ENCODE data around the gene IL31.
"Not testable (repeated sequence)": the region's sequence is repeated elsewhere in the genome, so short reads cannot be mapped to it uniquely, and the experiment has no call there.

IL31 gene

DNA sequence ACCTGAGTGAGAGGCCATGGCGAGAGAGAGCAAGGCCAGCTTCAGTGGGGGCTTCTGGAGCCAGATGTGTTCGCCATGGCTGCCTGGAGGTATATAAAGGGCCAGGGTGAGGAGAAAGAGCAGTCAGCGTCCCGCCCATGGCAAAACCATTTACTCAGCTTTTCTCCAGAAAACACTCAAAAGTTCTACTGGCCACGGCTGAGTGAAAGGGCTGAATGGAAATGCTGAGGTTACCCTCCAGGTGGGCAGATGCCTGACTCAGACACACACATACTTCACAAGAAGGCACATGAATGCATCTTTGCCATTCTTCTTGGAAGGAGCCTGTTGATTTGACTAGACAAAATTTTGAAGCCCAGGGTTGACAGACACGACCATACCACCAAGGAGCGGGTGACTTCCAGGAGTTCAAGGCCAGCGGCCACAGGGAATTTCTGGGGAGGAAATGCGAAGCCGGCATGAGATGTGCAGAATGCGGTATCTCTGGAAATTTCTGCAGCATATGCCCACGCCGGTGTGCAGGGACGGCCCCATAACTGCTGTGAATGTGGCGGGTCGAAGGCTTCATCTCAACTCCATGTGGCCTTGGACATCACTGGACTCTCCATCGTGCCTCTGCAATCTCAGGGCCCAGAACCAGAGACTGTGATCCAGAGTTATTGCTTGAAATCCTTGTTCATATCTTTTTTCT, at the start of gene IL31:
Gene IL31, minus strand, starts transcription at position 67 of the 691 bp plus-strand sequence. Its CDS starts 49 bp downstream, at position 18.
- DNase-seq (ENCODE audit: low read depth) = no peak

GRCh38 chr12:122216445-122216844, 42.4 kb upstream of the IL31 start:
- DNase-seq (ENCODE audit: low read depth) = no peak

GRCh38 chr12:122215771-122216170, 41.8 kb upstream of the IL31 start:
- DNase-seq (ENCODE audit: low read depth) = no peak

- no peak for DNase-seq (ENCODE audit: low read depth)
These were observed 34.2 kb upstream of the IL31 start for GRCh38 chr12:122208073-122208820.

- no peak for DNase-seq (ENCODE audit: low read depth)
These were observed 33.4 kb upstream of the IL31 start for GRCh38 chr12:122207391-122207790.

- no peak for DNase-seq (ENCODE audit: low read depth)
These were observed 33.0 kb upstream of the IL31 start for GRCh38 chr12:122206976-122207375.

- no peak for DNase-seq (ENCODE audit: low read depth)
These were observed 32.3 kb upstream of the IL31 start for GRCh38 chr12:122206111-122206881.

GRCh38 chr12:122205053-122205925, 31.3 kb upstream of the IL31 start:
- no peak for DNase-seq (ENCODE audit: low read depth)

- DNase-seq (ENCODE audit: low read depth) = no peak
These were observed 30.4 kb upstream of the IL31 start for GRCh38 chr12:122204167-122205052.

DNA sequence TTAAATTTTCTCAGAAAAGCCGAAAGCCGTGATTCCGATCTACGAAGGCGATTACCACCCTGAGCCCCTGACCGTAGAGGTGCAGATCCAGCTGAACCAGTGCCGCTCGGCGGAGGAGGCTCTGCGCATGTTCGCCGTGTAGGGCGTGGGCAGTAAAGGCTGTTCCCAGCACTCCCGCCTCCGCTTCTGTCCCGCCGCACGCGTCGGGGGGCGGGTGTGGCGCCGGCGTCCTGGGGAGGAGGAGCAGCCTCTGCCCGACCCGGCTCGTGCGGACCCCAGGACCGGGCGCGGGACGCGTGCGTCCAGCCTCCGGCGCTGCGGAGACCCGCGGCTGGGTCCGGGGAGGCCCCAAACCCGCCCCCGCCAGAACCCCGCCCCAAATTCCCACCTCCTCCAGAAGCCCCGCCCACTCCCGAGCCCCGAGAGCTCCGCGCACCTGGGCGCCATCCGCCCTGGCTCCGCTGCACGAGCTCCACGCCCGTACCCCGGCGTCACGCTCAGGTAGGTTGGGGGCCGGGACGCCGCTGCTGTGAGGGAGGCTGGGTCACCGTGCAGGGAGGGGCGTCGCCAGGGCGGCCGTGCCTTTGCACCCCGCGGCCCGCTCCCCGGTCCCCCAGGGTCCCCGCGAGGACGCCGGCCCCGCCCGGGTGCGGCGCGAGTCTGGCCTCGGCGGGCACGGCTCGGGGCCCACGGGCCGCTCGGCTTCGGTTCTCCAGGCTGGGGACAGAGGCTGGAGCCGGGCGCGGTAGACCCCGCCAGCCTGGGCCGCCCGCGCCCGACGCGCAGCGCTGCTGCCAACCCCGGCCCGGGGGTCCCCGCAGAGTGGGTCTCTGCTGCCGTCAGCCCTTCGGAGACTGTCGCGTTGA, 29.5 kb upstream of the IL31 start, which contains the start of gene B3GNT4:
Gene B3GNT4, plus strand, starts transcription at position 409 of the 866 bp plus-strand sequence. CDS start 910 bp downstream, outside the sequence.
- DNase-seq (ENCODE audit: low read depth) = no peak

GRCh38 chr12:122202811-122203210, 28.8 kb upstream of the IL31 start:
- not testable (repeated sequence) for DNase-seq (ENCODE audit: low read depth)

DNA sequence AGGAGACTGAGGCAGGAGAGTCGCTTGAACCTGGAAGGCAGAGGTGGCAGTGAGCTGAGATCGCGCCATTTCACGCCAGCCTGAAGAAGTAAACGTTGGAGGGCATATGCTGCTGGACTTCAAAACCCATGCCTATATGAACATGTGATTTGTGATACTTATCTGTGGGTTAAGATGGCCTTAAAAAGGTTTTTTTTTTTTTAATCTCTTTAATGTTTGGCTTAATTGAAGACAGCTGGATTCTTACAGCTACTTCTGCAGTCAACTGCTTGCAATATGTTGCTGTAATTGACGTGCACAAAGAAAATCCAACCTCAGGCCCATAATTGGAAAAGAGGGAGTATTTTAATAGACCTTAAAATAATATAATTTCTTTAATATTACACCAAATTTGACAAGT, 28.0 kb upstream of the IL31 start:
- no peak for DNase-seq (ENCODE audit: low read depth)

DNA sequence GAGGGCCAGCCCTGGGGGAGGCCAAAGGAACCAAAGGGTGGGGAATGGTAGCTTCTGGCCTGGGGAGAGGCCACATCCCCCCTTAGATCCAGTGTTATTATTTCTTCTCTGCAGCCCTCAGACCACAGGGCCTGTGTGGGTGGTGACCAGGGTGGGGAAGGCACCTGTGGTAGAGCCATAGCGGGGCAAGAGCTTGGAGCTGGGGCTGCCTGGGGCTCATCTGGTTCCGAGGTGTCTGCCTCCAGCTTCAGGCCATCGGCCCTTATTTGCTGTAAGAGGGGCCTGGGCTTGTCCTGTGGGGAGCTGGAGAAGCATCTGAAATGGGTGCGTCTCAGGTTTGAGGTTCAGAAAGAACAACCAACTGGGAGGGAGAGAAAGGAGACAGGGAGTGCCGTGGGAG, 27.4 kb upstream of the IL31 start:
- DNase-seq (ENCODE audit: low read depth) = no peak

- no peak for DNase-seq (ENCODE audit: low read depth)
These were observed 26.6 kb upstream of the IL31 start for GRCh38 chr12:122200541-122201175.

GRCh38 chr12:122199484-122200355, 25.7 kb upstream of the IL31 start:
- DNase-seq (ENCODE audit: low read depth) = no peak

DNA sequence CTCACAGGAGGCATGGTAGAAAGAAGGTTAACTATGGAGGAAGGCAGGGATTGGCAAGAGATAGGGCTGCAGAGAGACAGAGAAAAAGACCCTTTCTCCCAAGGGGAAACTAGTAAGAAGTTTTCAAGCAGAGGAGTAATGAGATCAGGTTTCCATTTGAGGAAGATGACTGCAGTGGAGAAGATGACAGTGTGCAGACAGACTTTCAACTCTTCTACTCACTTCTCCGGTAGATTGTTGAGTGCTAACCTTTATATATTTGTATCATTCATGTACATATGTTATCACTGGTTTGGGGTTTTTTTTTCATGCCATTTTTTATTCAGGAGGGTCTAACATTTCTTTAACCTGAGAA, 23.6 kb upstream of the IL31 start:
- no peak for DNase-seq (ENCODE audit: low read depth)

GRCh38 chr12:122195405-122195804, 21.4 kb upstream of the IL31 start:
- no peak for DNase-seq (ENCODE audit: low read depth)

DNA sequence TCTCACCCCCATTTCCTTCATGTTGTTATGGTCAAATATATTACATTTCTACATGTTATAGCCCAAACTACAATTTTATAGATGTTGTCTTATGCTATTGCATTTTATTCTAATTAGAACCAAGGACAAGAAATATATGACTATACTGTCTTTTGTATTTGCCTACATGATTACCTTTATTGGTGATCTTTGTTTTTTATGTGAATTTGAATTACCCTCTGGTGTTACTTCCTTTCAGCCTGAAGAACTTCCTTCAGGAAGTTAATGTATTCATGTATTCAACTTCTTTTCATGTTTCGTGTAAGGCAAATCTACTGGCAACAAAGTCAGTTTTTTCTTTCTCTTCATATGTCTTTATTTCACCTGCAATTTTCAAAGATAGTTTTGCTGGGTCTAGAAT, 20.8 kb upstream of the IL31 start:
- DNase-seq (ENCODE audit: low read depth) = no peak

Data from activated gamma-delta T cell treated with anti-CD3 and anti-CD28 coated beads, Interleukin-2, amount 50 U/mL, for 16 hours (primary cell).